SK-N-MC (cell line): ENCODE results near the gene SMPD3.

Experiments
- DNase-seq: peaks from one replicate; pipeline ENCODE4 v3.0.0-alpha.2; 2011; ENCODE audit warnings: low read depth, low spot score
- H3K27ac ChIP-seq: fragments of 200-600 bp; sonication (generic); 2 replicates; pipeline ENCODE4 v1.5.1; 2016; ENCODE audit warnings: mixed run types
- H3K36me3 ChIP-seq: fragments of 200-600 bp; sonication (generic); 2 replicates; pipeline ENCODE4 v1.6.1; 2017; ENCODE audit warnings: antibody characterized with exemption, low read length, mixed read lengths; ENCODE audit not compliant: insufficient read depth
- H3K4me3 ChIP-seq: fragments of 200-600 bp; sonication (generic); 2 replicates; pipeline ENCODE4 v1.5.1; 2016
- H3K9ac ChIP-seq: fragments of 200-600 bp; sonication (generic); 2 replicates; pipeline ENCODE4 v1.8.0; 2017; ENCODE audit warnings: mixed run types, mixed read lengths; ENCODE audit not compliant: insufficient read length
- H3K9me3 ChIP-seq: fragments of 200-600 bp; sonication (generic); 2 replicates; pipeline ENCODE4 v1.6.1; 2017; ENCODE audit warnings: low read depth, mild to moderate bottlenecking, antibody characterized with exemption, low read length, moderate library complexity, mixed read lengths
- EZH2 ChIP-seq: fragments of 200-600 bp; sonication (generic); IDR thresholded peaks from one replicate; pipeline ENCODE4 v1.6.1; 2017; ENCODE audit warnings: antibody characterized with exemption
- FOXP2 ChIP-seq: optimal IDR thresholded peaks from 2 replicates; pipeline ENCODE3; 2011; ENCODE audit warnings: mild to moderate bottlenecking, moderate library complexity; ENCODE audit not compliant: insufficient read depth; ENCODE audit errors: extremely low read length, control extremely low read depth
- POLR2AphosphoS5 ChIP-seq: IDR thresholded peaks from 2 replicates; pipeline ENCODE4 v1.6.1; 2012; ENCODE audit warnings: mild to moderate bottlenecking, low read depth, low read length, borderline replicate concordance

Gene SMPD3

GRCh38 chr16:68364561-68364998, 83.7 kb downstream of the SMPD3 start:
- Histone ChIP-seq H3K4me3 (no peak overlapping the region), H3K9me3 (no peaks in the 10 kb centered on the region), H3K9ac (no peak overlapping the region), H3K27ac (no peak overlapping the region), H3K36me3 (no peaks in the 10 kb centered on the region)
- no peak for DNase-seq
- no peak for TF ChIP-seq EZH2
- no peak for TF ChIP-seq FOXP2
- TF ChIP-seq POLR2AphosphoS5 = no peak

- no peak for DNase-seq
- TF ChIP-seq FOXP2 (no peak), EZH2 (no peak)
- Histone ChIP-seq H3K9ac (no peak overlapping the region), H3K36me3 (no peaks in the 10 kb centered on the region), H3K9me3 (no peaks in the 10 kb centered on the region), H3K4me3 (no peak overlapping the region), H3K27ac (no peak overlapping the region)
Observed at GRCh38 chr16:68363658-68364521, 84.4 kb downstream of the SMPD3 start.

GRCh38 chr16:68362947-68363657, 85.2 kb downstream of the SMPD3 start:
- no peaks in the 10 kb centered on the region for H3K9me3 ChIP-seq
- no peak for DNase-seq
- H3K27ac ChIP-seq = no peak overlapping the region
- no peak overlapping the region for H3K9ac ChIP-seq
- H3K4me3 ChIP-seq = no peak overlapping the region
- no peak for TF ChIP-seq FOXP2
- no peaks in the 10 kb centered on the region for H3K36me3 ChIP-seq

GRCh38 chr16:68362262-68362913, 85.9 kb downstream of the SMPD3 start:
- Histone ChIP-seq H3K9me3 (no peaks in the 10 kb centered on the region), H3K36me3 (no peaks in the 10 kb centered on the region; the same call in 1 of the 2 replicates), H3K27ac (no peak overlapping the region), H3K4me3 (no peak overlapping the region), H3K9ac (no peak overlapping the region)
- TF ChIP-seq POLR2AphosphoS5 (no peak), EZH2 (no peak), FOXP2 (no peak)
- DNase-seq = no peak

- TF ChIP-seq EZH2 (no peak), FOXP2 (no peak), POLR2AphosphoS5 (no peak)
- Histone ChIP-seq H3K9ac (no peak overlapping the region), H3K27ac (no peak overlapping the region), H3K36me3 (no peaks in the 10 kb centered on the region; the same call in 1 of the 2 replicates), H3K9me3 (no peaks in the 10 kb centered on the region), H3K4me3 (no peak overlapping the region)
- DNase-seq = no peak
Observed at GRCh38 chr16:68361485-68361884, 86.8 kb downstream of the SMPD3 start.

- DNase-seq = no peak
- no peaks in the 10 kb centered on the region; the same call in 1 of the 2 replicates for H3K36me3 ChIP-seq
- H3K4me3 ChIP-seq = no peak overlapping the region
- H3K27ac ChIP-seq = no peak overlapping the region
- H3K9me3 ChIP-seq = no peaks in the 10 kb centered on the region
- TF ChIP-seq FOXP2 (no peak), POLR2AphosphoS5 (no peak), EZH2 (no peak)
- H3K9ac ChIP-seq = no peak overlapping the region
Observed at GRCh38 chr16:68360956-68361355, 87.4 kb downstream of the SMPD3 start.

GRCh38 chr16:68360547-68360946, 87.8 kb downstream of the SMPD3 start:
- Histone ChIP-seq H3K9me3 (no peaks in the 10 kb centered on the region), H3K4me3 (no peak overlapping the region), H3K27ac (no peak overlapping the region), H3K36me3 (no peaks in the 10 kb centered on the region; the same call in 1 of the 2 replicates), H3K9ac (no peak overlapping the region)
- no peak for TF ChIP-seq EZH2
- no peak for TF ChIP-seq POLR2AphosphoS5
- no peak for TF ChIP-seq FOXP2
- no peak for DNase-seq

GRCh38 chr16:68359398-68360191, 88.7 kb downstream of the SMPD3 start:
- Histone ChIP-seq H3K36me3 (no peaks in the 10 kb centered on the region; the same call in 1 of the 2 replicates), H3K4me3 (no peak overlapping the region), H3K9ac (no peak overlapping the region), H3K9me3 (no peaks in the 10 kb centered on the region), H3K27ac (no peak overlapping the region)
- DNase-seq = no peak
- TF ChIP-seq EZH2 (no peak), POLR2AphosphoS5 (no peak), FOXP2 (no peak)
